ENCODE measurements around the gene DGKG. TPM values are rescaled to one million over a fixed set of nuclear protein-coding genes. Genes with fewer than 3 reads are reported as not detected.

DGKG gene
- polyA plus RNA-seq, 2 of the 4 experiments (the other 2 are of a cell fraction): 11.5 to 13.3 TPM

DNA sequence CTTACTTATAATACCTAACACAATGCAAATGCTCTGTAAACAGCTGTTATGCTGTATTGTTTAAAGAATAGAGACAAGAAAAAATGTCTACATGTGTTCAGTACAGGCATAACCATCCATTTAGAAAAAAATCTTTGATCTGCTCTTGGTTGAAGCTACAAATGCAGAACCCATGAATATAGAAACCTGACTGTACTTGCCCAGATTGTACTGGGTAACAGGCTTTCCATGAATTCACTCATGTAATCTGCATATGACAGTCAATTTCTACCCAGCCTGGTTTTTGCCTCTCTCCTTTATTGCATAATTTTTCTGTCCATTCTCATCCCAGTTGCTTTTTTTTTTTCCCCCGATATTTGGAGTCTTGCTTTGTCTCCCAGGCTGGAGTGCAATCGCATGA lies 190.5 kb downstream of the DGKG start:
- H3K4me1 ChIP-seq: peaks cover 3% of the 10 kb centered on the region; the same call in 2 of the 3 replicates
- DNase-seq (ENCODE audit: low read depth in 1 of 2, low spot score in 1 of 2): no peak
- 94% methylated on average over 2 of the region's 2 CpGs for WGBS (ENCODE audit: missing lambda C conversion rate)
- TF ChIP-seq JUNB (IDR thresholded peaks at IDR 0.05) (no peak), KDM5A (IDR thresholded peaks at IDR 0.05) (no peak), BHLHE40 (IDR thresholded peaks at IDR 0.05; ENCODE audit: low read depth, low read length) (no peak)
- CTCF ChIA-PET: interaction anchor here (0.5 kb wide), 1 partner anchor 139 kb away, joined by 3 read pairs; no protein-coding TSS in a partner anchor
- ATAC-seq: no peak
- POLR2A ChIA-PET: no interaction called here
- no peak overlapping the region for H3K4me2 ChIP-seq
- no peak overlapping the region for H3K4me3 ChIP-seq
- no peak for FAIRE-seq
- H3K9me3 ChIP-seq: no peaks in the 10 kb centered on the region
- no peak overlapping the region for H3K27ac ChIP-seq

DNA sequence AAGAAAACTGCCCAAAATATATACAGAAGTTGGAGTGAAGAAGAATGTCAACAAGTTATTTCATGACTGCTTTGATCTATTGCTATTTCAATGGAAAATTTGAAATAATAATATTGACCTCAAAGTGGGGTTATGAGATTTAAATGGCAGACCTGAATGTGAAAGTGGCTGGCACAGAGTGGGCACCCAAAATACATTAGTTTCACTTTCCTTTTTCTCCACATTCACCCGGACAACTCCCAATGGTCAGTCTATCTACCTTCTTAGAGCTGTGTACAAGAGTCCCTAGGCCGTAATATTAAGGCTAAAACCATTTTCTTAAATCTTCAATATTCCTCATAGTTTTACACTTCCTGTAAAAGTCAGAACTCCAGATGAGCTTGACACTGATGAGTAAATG lies 191.5 kb downstream of the DGKG start:
- Histone ChIP-seq H3K4me2 (no peak overlapping the region), H3K4me1 (no peaks in the 10 kb centered on the region), H3K27ac (no peak overlapping the region), H3K9me3 (no peaks in the 10 kb centered on the region), H3K4me3 (no peak overlapping the region)
- ATAC-seq (no peak), FAIRE-seq (no peak), DNase-seq (ENCODE audit: low read depth in 1 of 2, low spot score in 1 of 2) (no peak)
- TF ChIP-seq, protein P1, sequence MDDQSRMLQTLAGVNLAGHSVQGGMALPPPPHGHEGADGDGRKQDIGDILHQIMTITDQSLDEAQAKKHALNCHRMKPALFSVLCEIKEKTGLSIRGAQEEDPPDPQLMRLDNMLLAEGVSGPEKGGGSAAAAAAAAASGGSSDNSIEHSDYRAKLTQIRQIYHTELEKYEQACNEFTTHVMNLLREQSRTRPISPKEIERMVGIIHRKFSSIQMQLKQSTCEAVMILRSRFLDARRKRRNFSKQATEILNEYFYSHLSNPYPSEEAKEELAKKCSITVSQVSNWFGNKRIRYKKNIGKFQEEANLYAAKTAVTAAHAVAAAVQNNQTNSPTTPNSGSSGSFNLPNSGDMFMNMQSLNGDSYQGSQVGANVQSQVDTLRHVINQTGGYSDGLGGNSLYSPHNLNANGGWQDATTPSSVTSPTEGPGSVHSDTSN (IDR thresholded peaks at IDR 0.05): no peak
- no peak for TF ChIP-seq BHLHE40 (IDR thresholded peaks at IDR 0.05; ENCODE audit: low read depth, low read length)
- TF ChIP-seq ESRRA (IDR thresholded peaks at IDR 0.05; ENCODE audit: borderline replicate concordance, low read length): no peak
- no peak for TF ChIP-seq FOSL2 (IDR thresholded peaks at IDR 0.05)
- TF ChIP-seq FOSL2 (CRISPR knock-in tag; IDR thresholded peaks at IDR 0.05): no peak
- no peak for TF ChIP-seq TP53 (CRISPR knock-in tag; IDR thresholded peaks at IDR 0.05)
- no peak for TF ChIP-seq HDAC2 (IDR thresholded peaks at IDR 0.05)
- TF ChIP-seq EHF (CRISPR knock-in tag; IDR thresholded peaks at IDR 0.05): no peak
- TF ChIP-seq EHMT2 (IDR thresholded peaks at IDR 0.05; ENCODE audit: low read depth): no peak
- no peak for TF ChIP-seq RAD21 (conservative IDR thresholded peaks at IDR 0.05 in 1 of 2, IDR thresholded peaks at IDR 0.05 in 1 of 2)
- TF ChIP-seq ZFP36 (IDR thresholded peaks at IDR 0.05; ENCODE audit: borderline replicate concordance, partially characterized antibody): no peak
- TF ChIP-seq HOXB5 (CRISPR knock-in tag; IDR thresholded peaks at IDR 0.05): no peak
- TF ChIP-seq CHD2 (IDR thresholded peaks at IDR 0.05; ENCODE audit: low read length, partially characterized antibody): no peak
- TF ChIP-seq FOSB (CRISPR knock-in tag; IDR thresholded peaks at IDR 0.05): no peak
- TF ChIP-seq RARB (CRISPR knock-in tag; IDR thresholded peaks at IDR 0.05): no peak
- no peak for TF ChIP-seq SREBF2 (IDR thresholded peaks at IDR 0.05)
- no peak for TF ChIP-seq ZC3H11A (IDR thresholded peaks at IDR 0.05)
- TF ChIP-seq GATA3 (IDR thresholded peaks at IDR 0.05; ENCODE audit: borderline replicate concordance): no peak
- POLR2A ChIA-PET: no interaction called here
- CTCF ChIA-PET: no interaction called here
- 93% methylated on average over 2 of the region's 2 CpGs for WGBS (ENCODE audit: missing lambda C conversion rate)

GRCh38 chr3:186169379-186169778 lies 192.7 kb downstream of the DGKG start:
- FAIRE-seq (no peak), ATAC-seq (no peak), DNase-seq (ENCODE audit: low read depth in 1 of 2, low spot score in 1 of 2) (no peak)
- CTCF ChIA-PET: no interaction called here
- WGBS (ENCODE audit: missing lambda C conversion rate): 95% methylated on average over 2 of the region's 2 CpGs
- Histone ChIP-seq H3K4me1 (no peaks in the 10 kb centered on the region), H3K4me2 (no peak overlapping the region), H3K4me3 (no peak overlapping the region), H3K27ac (no peak overlapping the region), H3K9me3 (no peaks in the 10 kb centered on the region)
- no peak for TF ChIP-seq KDM5A (IDR thresholded peaks at IDR 0.05)
- TF ChIP-seq PHF8 (IDR thresholded peaks at IDR 0.05; ENCODE audit: borderline replicate concordance, low read depth): no peak
- no peak for TF ChIP-seq RNF2 (IDR thresholded peaks at IDR 0.05; ENCODE audit: borderline replicate concordance, low read depth)
- no peak for TF ChIP-seq KDM1A (IDR thresholded peaks at IDR 0.05; ENCODE audit: low read depth)
- no peak for TF ChIP-seq HDAC2 (IDR thresholded peaks at IDR 0.05)
- no peak for TF ChIP-seq POLR2AphosphoS2 (conservative IDR thresholded peaks at IDR 0.05; ENCODE audit: low read length)
- TF ChIP-seq NPAS2 (CRISPR knock-in tag; IDR thresholded peaks at IDR 0.05; ENCODE audit: borderline replicate concordance): no peak
- no peak for TF ChIP-seq FOXS1 (CRISPR knock-in tag; IDR thresholded peaks at IDR 0.05)
- no peak for TF ChIP-seq ZNF302 (CRISPR knock-in tag; IDR thresholded peaks at IDR 0.05)
- no peak for TF ChIP-seq BHLHE40 (IDR thresholded peaks at IDR 0.05; ENCODE audit: low read depth, low read length)
- TF ChIP-seq CBX8 (IDR thresholded peaks at IDR 0.05): no peak
- no peak for TF ChIP-seq TP53 (CRISPR knock-in tag; IDR thresholded peaks at IDR 0.05)
- no peak for TF ChIP-seq HOXA7 (CRISPR knock-in tag; IDR thresholded peaks at IDR 0.05)
- TF ChIP-seq CEBPB (IDR thresholded peaks at IDR 0.05): no peak
- no peak for TF ChIP-seq POLR2A (IDR thresholded peaks at IDR 0.05; ENCODE audit: low read length)
- TF ChIP-seq JUNB (IDR thresholded peaks at IDR 0.05): no peak
- TF ChIP-seq RAD21 (conservative IDR thresholded peaks at IDR 0.05 in 1 of 2, IDR thresholded peaks at IDR 0.05 in 1 of 2): no peak
- POLR2A ChIA-PET: no interaction called here

Data from A549 (cell line).